Parathyroid adenoma (tissue), 2 donors: ENCODE measurements around the gene HSPBP1.

ENCODE experiments used
- H2AFZ ChIP-seq: fragments of 300-600 bp; sonication (generic); one replicate; pipeline ENCODE4 v1.7.0; 2017; ENCODE audit warnings: antibody characterized with exemption, mild to moderate bottlenecking
- H3K27ac ChIP-seq: fragments of 300-600 bp; sonication (generic); one replicate; pipeline ENCODE4 v1.7.0; 2017
- H3K27me3 ChIP-seq: fragments of 300-600 bp; sonication (generic); one replicate; pipeline ENCODE4 v1.7.0; 2017; ENCODE audit warnings: low read length; ENCODE audit not compliant: control insufficient read depth, insufficient read depth
- H3K36me3 ChIP-seq: fragments of 300-600 bp; sonication (generic); one replicate; pipeline ENCODE4 v1.7.0; 2017; ENCODE audit warnings: low read length; ENCODE audit not compliant: control insufficient read depth, insufficient read depth
- H3K4me1 ChIP-seq: fragments of 300-600 bp; sonication (generic); one replicate; pipeline ENCODE4 v1.7.0; 2017; ENCODE audit warnings: control low read depth
- H3K4me2 ChIP-seq: fragments of 300-600 bp; sonication (generic); one replicate; pipeline ENCODE4 v1.7.0; 2017; ENCODE audit warnings: low read length
- H3K4me3 ChIP-seq: fragments of 300-600 bp; sonication (generic); one replicate; pipeline ENCODE4 v1.7.0; 2017; ENCODE audit warnings: low read depth, low read length
- H3K79me2 ChIP-seq: fragments of 300-600 bp; sonication (generic); one replicate; pipeline ENCODE4 v1.7.0; 2017; ENCODE audit warnings: control low read depth
- H3K9ac ChIP-seq: fragments of 300-600 bp; sonication (generic); one replicate; pipeline ENCODE4 v1.7.0; 2017; ENCODE audit warnings: mild to moderate bottlenecking
- H3K9me3 ChIP-seq: fragments of 300-600 bp; sonication (generic); one replicate; pipeline ENCODE4 v1.7.0; 2017; ENCODE audit warnings: low read length; ENCODE audit not compliant: control insufficient read depth
- TF ChIP-seq, protein P1 (sequence below): fragments of 300-600 bp; sonication (generic); IDR thresholded peaks from one replicate; pipeline ENCODE4 v1.7.0; 2017; ENCODE audit warnings: antibody characterized with exemption, mild to moderate bottlenecking
- donor health status: primary hyperparathyroidism.

The HSPBP1 gene

DNA sequence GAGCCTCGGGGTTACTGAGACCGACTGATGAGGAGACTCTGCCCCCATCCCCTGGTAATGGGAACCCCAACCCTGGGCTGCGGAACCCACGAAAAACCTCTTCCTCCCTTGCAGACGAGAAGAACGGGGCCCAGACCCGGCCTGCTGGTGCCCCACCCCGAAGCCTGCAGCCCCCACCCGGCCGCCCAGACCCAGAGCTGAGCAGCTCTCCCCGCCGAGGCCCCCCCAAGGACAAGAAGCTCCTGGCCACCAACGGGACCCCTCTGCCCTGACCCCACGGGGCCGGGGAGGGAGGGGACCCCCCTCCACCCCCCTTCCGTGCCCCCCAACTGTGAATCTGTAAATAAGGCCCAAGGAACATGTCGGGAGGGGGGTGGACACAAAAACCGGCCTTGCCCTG is 31.9 kb upstream of the HSPBP1 start:
- H3K4me3 ChIP-seq = no peak overlapping the region
- TF ChIP-seq, protein P1, sequence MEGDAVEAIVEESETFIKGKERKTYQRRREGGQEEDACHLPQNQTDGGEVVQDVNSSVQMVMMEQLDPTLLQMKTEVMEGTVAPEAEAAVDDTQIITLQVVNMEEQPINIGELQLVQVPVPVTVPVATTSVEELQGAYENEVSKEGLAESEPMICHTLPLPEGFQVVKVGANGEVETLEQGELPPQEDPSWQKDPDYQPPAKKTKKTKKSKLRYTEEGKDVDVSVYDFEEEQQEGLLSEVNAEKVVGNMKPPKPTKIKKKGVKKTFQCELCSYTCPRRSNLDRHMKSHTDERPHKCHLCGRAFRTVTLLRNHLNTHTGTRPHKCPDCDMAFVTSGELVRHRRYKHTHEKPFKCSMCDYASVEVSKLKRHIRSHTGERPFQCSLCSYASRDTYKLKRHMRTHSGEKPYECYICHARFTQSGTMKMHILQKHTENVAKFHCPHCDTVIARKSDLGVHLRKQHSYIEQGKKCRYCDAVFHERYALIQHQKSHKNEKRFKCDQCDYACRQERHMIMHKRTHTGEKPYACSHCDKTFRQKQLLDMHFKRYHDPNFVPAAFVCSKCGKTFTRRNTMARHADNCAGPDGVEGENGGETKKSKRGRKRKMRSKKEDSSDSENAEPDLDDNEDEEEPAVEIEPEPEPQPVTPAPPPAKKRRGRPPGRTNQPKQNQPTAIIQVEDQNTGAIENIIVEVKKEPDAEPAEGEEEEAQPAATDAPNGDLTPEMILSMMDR = no peak
- no peaks in the 10 kb centered on the region for H3K4me1 ChIP-seq
- no peak overlapping the region for H3K4me2 ChIP-seq
- no peaks in the 10 kb centered on the region for H3K79me2 ChIP-seq
- H3K27me3 ChIP-seq = no peaks in the 10 kb centered on the region
- no peaks in the 10 kb centered on the region for H3K36me3 ChIP-seq
- no peak overlapping the region for H3K27ac ChIP-seq
- H2AFZ ChIP-seq = no peak overlapping the region
- H3K9me3 ChIP-seq = no peaks in the 10 kb centered on the region
- H3K9ac ChIP-seq = no peak overlapping the region

DNA sequence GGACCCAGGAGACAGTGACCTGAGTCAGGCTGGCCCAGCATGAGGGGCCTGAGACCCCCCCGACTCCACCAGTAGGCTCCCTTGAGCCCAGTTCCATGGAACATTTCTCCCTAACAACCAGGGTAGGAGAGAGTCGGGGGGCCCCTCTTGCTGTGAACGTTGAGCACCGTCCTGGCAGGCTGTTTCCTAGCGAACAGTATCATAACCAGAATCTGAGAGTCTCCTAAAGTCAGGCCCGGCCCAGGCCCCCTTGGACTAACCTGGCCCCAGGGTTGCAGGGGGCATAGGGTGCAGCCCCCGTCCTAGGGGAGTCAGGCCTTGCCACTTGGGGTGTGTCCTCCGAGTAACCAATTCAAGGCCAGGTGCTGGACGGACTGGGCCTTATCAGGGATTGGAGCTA is 31.5 kb upstream of the HSPBP1 start:
- H3K4me2 ChIP-seq = no peak overlapping the region
- no peak overlapping the region for H3K4me3 ChIP-seq
- no peak overlapping the region for H3K9ac ChIP-seq
- H2AFZ ChIP-seq = no peak overlapping the region
- H3K36me3 ChIP-seq = no peaks in the 10 kb centered on the region
- H3K79me2 ChIP-seq = no peaks in the 10 kb centered on the region
- TF ChIP-seq, protein P1 = no peak
- no peaks in the 10 kb centered on the region for H3K27me3 ChIP-seq
- no peaks in the 10 kb centered on the region for H3K9me3 ChIP-seq
- H3K4me1 ChIP-seq = no peaks in the 10 kb centered on the region
- no peak overlapping the region for H3K27ac ChIP-seq

DNA sequence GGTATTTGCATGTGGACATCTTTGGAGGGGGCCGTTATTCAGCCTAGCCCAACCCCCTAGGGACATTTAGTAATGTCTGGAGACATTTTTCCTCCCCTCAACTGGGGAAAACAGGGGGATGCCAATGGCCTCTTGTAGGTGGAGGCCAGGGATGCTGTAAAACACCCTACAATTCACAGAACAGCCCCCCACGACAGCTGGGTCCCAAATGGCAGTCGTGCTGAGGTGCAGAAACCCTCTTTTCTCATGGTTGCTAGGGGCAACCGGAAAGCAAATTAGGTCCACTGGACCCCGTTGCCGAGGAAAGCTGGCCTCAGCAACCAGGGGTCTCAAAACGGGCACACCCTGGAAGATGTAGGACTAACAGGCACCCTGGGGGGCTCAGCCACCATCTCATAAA is 30.6 kb upstream of the HSPBP1 start:
- Histone ChIP-seq H3K9me3 (no peaks in the 10 kb centered on the region), H3K9ac (no peak overlapping the region), H2AFZ (no peak overlapping the region), H3K4me3 (no peak overlapping the region), H3K79me2 (no peaks in the 10 kb centered on the region), H3K27me3 (no peaks in the 10 kb centered on the region), H3K4me2 (no peak overlapping the region), H3K27ac (no peak overlapping the region), H3K36me3 (no peaks in the 10 kb centered on the region), H3K4me1 (no peaks in the 10 kb centered on the region)
- TF ChIP-seq, protein P1 = no peak

DNA sequence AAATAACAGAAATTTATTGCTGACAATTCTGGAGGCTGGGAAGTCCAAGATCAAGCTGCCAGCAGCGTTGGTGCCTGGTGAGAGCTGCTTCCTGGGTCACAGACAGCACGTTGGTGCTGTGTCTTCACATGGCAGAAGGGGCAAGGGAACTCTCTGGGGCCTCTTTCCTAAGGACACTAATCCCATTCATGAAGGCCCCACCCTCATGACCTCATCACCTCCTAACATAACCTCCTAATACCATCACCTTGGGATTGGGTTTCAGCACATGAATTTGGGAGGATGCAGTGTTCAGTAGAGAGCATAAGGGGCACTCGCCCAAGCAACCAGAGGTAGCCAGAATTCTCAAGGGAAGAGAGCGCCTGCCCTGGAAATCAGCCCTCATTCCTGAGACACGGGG is 29.5 kb upstream of the HSPBP1 start:
- H3K9ac ChIP-seq = no peak overlapping the region
- no peaks in the 10 kb centered on the region for H3K9me3 ChIP-seq
- no peaks in the 10 kb centered on the region for H3K36me3 ChIP-seq
- TF ChIP-seq, protein P1 = no peak
- no peak overlapping the region for H3K4me2 ChIP-seq
- no peaks in the 10 kb centered on the region for H3K4me1 ChIP-seq
- no peak overlapping the region for H3K4me3 ChIP-seq
- no peaks in the 10 kb centered on the region for H3K27me3 ChIP-seq
- no peak overlapping the region for H2AFZ ChIP-seq
- H3K79me2 ChIP-seq = no peaks in the 10 kb centered on the region
- no peak overlapping the region for H3K27ac ChIP-seq

DNA sequence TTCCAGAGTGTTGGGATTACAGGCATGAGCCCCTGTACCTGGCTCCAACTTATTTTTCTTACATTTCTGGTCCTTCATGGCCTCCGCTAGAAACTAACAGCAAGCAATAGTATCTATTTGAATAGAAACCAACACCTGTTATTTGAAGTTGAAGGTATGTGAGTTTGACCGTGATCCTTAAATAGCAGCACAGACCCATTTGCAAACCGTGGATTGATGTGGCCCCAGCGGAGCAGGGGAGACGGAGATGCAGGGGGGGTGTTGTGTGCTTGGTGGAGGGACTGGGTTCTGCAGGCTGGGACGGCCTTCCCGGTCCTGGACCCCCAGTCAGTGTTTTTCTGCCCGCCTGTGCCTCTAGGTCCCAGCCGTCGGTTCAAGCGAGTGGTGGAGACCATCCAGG is 28.4 kb upstream of the HSPBP1 start:
- Histone ChIP-seq H3K27me3 (no peaks in the 10 kb centered on the region), H3K27ac (no peak overlapping the region), H3K9ac (no peak overlapping the region), H3K4me2 (no peak overlapping the region), H3K79me2 (no peaks in the 10 kb centered on the region), H2AFZ (no peak overlapping the region), H3K36me3 (no peaks in the 10 kb centered on the region), H3K4me1 (no peaks in the 10 kb centered on the region), H3K9me3 (no peaks in the 10 kb centered on the region), H3K4me3 (no peak overlapping the region)
- TF ChIP-seq, protein P1 = no peak
